Left lung (tissue), 10 donors: ENCODE measurements around the gene HOXB2. TPM values are rescaled to one million over a fixed set of nuclear protein-coding genes. Genes with fewer than 3 reads are reported as not detected.

Source experiments
- ATAC-seq: fragments of 200-7000 bp; cut with Tn5 transposase; one replicate; pipeline ENCODE4 v1.9.1; 2020; ENCODE audit warnings: moderate library complexity
- DNase-seq, 4 donors: peaks; one replicate each; pipeline ENCODE4 v3.0.0-alpha.2; 2013 to 2020
- H3K27ac ChIP-seq, 2 donors: fragments of 200-600 bp; sonication (generic) in 1 of 2; one replicate each; pipeline versions ENCODE4 v1.5.0 to v1.8.0; 2020 to 2021
- H3K27me3 ChIP-seq, 2 donors: fragments of 200-600 bp; sonication (generic) in 1 of 2; one replicate each; pipeline versions ENCODE4 v1.5.0 to v1.8.0; 2020 to 2021
- H3K36me3 ChIP-seq, 2 donors: fragments of 200-600 bp; sonication (generic) in 1 of 2; one replicate each; pipeline versions ENCODE4 v1.5.0 to v1.8.0; 2020 to 2021
- H3K4me1 ChIP-seq, 2 donors: fragments of 200-600 bp; one replicate each; pipeline ENCODE4 v1.8.0; 2021
- H3K4me3 ChIP-seq, 2 donors: fragments of 200-600 bp; sonication (generic) in 1 of 2; one replicate each; pipeline versions ENCODE4 v1.5.0 to v1.8.0; 2020 to 2021; ENCODE audit warnings: mild to moderate bottlenecking in 1 of 2
- H3K9me3 ChIP-seq, 2 donors: fragments of 200-600 bp; sonication (generic) in 1 of 2; one replicate each; pipeline versions ENCODE4 v1.5.0 to v1.8.0; 2020 to 2021
- CTCF ChIP-seq, 2 donors: fragments of 200-600 bp; sonication (generic) in 1 of 2; IDR thresholded peaks; one replicate each; pipeline versions ENCODE4 v1.5.0 to v1.8.0; 2021; ENCODE audit warnings: antibody characterized with exemption in 2 of 2
- intact Hi-C, 2 donors: fragments of 100-400 bp; cut with DNase I; formaldehyde crosslinking; loops; one replicate each; pipeline versions ENCODE4 v1.11.2 to v1.14.2; 2022
- polyA plus RNA-seq, 6 donors: library from polyadenylated mRNA; unstranded; fragments of 120-200 nt; gene quantifications; one replicate each; pipeline ENCODE4 v1.2.1, GENCODE V29; 2013; ENCODE audit not compliant: insufficient read length in 6 of 6
- total RNA-seq, 2 donors: library from RNA; stranded (reverse); fragmentation: NEBNext Ultra II Directional; extraction: Animal tissue kit (Norgen Biotek cat#: 25700); gene quantifications; one replicate each; pipeline ENCODE4 v1.2.1, GENCODE V29; 2021
- donor health status: DM: no; HTN: yes; CAD: no.
- donor health status: DM: no; HTN: no; CAD: no.

HOXB2 gene
- total and polyA plus RNA-seq, 8 donors = 9.7 to 33.6 (median 24.9) TPM

DNA sequence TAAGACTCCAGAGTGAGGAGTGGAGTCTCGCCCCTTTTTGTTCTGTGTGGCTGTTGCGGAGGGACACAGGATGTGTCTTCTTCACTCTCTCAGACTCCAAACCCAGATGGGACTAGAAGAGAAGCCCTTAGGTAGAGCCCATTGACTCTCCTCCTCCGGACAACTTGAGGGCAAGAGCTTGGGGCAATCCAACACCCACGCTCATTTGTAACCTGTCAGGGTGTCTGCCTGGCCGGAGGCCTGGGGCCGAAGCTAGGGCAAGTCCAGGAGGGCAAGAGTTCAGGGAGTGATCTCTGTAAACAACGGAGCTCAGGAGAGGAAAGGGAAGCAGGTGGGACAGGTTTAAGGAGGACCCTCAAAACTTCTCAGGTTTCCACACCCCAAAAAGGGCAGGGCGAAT, 12.6 kb downstream of the HOXB2 start:
- Histone ChIP-seq H3K4me3 (no peak overlapping the region), H3K27ac (no peak overlapping the region), H3K9me3 (no peaks in the 10 kb centered on the region), H3K4me1 (no peaks in the 10 kb centered on the region), H3K36me3 (no peaks in the 10 kb centered on the region), H3K27me3 (peaks cover 14 to 79% of the 10 kb centered on the region in 2 donors)
- DNase-seq (no peak), ATAC-seq (no peak)
- TF ChIP-seq CTCF (IDR thresholded peaks at IDR 0.05) = no peak
- intact Hi-C loops = no loop called here

GRCh38 chr17:48530887-48531272, 14.0 kb downstream of the HOXB2 start, which contains the start of gene HOXB1:
Gene HOXB1 (minus strand): TSS chr17:48531011. CDS start chr17:48530904, 107 bp downstream.
- intact Hi-C loops = no loop called here
- ATAC-seq (no peak), DNase-seq (no peak)
- Histone ChIP-seq H3K36me3 (no peaks in the 10 kb centered on the region), H3K4me3 (no peak within 1 kb of the TSS), H3K9me3 (no peaks in the 10 kb centered on the region), H3K4me1 (no peaks in the 10 kb centered on the region), H3K27me3 (peaks cover 26 to 81% of the 10 kb centered on the region in 2 donors), H3K27ac (no peak within 1 kb of the TSS)
- TF ChIP-seq CTCF (IDR thresholded peaks at IDR 0.05) = no peak

- no peak for TF ChIP-seq CTCF (IDR thresholded peaks at IDR 0.05)
- Histone ChIP-seq H3K27me3 (peaks cover 26 to 85% of the 10 kb centered on the region in 2 donors), H3K4me1 (no peaks in the 10 kb centered on the region), H3K36me3 (no peaks in the 10 kb centered on the region), H3K4me3 (no peak overlapping the region), H3K9me3 (no peaks in the 10 kb centered on the region), H3K27ac (no peak overlapping the region)
- ATAC-seq (no peak), DNase-seq (peak in 1 of 4 donors; percentile 62)
- intact Hi-C loops = no loop called here
These were observed 14.6 kb downstream of the HOXB2 start for GRCh38 chr17:48530208-48530886.

DNA sequence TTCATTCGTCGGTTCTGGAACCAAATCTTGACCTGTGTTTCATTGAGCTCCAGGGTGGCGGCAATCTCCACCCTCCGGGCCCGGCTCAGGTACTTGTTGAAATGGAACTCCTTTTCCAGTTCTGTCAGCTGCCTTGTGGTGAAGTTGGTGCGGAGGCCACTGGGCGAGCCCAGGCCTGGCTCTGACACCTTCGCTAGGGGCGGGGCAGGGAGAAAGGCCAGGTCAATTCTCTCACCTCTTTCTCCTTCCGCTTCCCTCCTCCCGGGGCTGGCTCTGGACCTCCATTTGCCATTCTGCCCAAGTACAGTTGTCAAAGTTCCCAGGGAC, 15.3 kb downstream of the HOXB2 start:
- H3K27me3 ChIP-seq = peaks cover 26 to 92% of the 10 kb centered on the region in 2 donors
- H3K4me1 ChIP-seq = no peaks in the 10 kb centered on the region
- no peaks in the 10 kb centered on the region for H3K36me3 ChIP-seq
- DNase-seq (no peak), ATAC-seq (no peak)
- no peaks in the 10 kb centered on the region for H3K9me3 ChIP-seq
- no peak overlapping the region for H3K4me3 ChIP-seq
- TF ChIP-seq CTCF (IDR thresholded peaks at IDR 0.05) = no peak
- intact Hi-C loops = no loop called here
- H3K27ac ChIP-seq = no peak overlapping the region

GRCh38 chr17:48528936-48529682, 15.8 kb downstream of the HOXB2 start:
- Histone ChIP-seq H3K27me3 (peaks cover 26 to 97% of the 10 kb centered on the region in 2 donors), H3K4me3 (no peak overlapping the region), H3K27ac (no peak overlapping the region), H3K36me3 (no peaks in the 10 kb centered on the region), H3K9me3 (no peaks in the 10 kb centered on the region), H3K4me1 (no peaks in the 10 kb centered on the region)
- ATAC-seq = no peak
- peak in 1 of 4 donors; percentile 60 for DNase-seq
- no peak for TF ChIP-seq CTCF (IDR thresholded peaks at IDR 0.05)
- intact Hi-C loops = no loop called here
